ENCODE measurements around the gene LTA.

The LTA gene, protein sequence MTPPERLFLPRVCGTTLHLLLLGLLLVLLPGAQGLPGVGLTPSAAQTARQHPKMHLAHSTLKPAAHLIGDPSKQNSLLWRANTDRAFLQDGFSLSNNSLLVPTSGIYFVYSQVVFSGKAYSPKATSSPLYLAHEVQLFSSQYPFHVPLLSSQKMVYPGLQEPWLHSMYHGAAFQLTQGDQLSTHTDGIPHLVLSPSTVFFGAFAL

DNA sequence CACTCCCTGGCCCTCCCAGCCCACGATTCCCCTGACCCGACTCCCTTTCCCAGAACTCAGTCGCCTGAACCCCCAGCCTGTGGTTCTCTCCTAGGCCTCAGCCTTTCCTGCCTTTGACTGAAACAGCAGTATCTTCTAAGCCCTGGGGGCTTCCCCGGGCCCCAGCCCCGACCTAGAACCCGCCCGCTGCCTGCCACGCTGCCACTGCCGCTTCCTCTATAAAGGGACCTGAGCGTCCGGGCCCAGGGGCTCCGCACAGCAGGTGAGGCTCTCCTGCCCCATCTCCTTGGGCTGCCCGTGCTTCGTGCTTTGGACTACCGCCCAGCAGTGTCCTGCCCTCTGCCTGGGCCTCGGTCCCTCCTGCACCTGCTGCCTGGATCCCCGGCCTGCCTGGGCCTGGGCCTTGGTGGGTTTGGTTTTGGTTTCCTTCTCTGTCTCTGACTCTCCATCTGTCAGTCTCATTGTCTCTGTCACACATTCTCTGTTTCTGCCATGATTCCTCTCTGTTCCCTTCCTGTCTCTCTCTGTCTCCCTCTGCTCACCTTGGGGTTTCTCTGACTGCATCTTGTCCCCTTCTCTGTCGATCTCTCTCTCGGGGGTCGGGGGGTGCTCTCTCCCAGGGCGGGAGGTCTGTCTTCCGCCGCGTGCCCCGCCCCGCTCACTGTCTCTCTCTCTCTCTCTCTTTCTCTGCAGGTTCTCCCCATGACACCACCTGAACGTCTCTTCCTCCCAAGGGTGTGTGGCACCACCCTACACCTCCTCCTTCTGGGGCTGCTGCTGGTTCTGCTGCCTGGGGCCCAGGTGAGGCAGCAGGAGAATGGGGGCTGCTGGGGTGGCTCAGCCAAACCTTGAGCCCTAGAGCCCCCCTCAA is at the start of gene LTA:
LTA (plus strand) TSS at position 249 of the 871 bp plus-strand sequence; CDS start at position 703, 454 bp downstream.
- DNase-seq = no peak

DNA sequence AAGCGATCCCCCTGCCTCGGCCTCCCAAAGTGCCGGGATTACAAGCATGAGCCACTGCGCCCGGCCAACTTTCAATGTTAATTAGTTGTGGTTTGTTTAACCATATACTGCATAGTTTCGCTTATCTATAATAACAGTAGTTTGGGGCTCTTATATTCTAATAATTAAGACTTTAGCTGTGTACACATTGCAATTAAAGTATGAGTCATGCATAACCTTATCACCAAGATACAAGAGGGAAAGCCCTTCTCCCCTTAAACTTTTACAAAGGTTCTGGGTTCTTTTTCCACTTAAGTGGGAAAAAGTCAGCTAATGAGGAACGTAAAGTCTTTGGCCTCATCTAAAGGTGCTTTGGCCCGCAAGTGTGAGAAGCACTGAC is 46.5 kb upstream of the LTA start:
- no peak for DNase-seq

DNA sequence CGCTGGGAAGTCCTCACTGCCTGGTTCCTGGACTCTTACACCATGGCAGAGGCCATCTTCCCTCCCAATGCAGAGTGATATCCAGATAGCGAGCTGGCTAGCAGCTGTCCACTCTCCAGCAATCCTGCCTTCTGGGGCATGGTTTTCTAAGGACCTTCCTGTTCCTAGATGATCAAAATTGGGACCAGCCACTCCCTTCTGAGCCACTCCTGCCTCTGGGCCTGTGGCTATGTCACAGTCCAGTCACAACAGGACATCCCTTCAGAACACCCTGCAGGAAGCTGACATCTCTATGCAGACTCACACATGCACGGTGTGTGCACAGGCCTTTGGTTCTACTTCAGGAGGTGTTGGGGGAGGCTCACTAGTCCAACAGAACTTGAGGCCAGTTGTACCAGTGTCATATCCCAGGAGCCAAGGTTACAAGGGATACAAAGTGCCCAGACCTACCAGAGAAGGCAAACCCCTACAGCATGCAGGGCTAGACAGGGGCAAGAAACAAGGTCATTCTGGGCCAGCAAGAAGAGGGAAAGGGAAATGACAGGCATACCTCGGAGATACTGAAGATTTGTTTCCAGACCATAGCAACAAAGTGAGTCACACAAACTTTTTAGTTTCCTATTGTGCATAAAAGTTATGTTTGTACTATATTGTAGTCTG is 46.0 kb upstream of the LTA start:
- no peak for DNase-seq

DNA sequence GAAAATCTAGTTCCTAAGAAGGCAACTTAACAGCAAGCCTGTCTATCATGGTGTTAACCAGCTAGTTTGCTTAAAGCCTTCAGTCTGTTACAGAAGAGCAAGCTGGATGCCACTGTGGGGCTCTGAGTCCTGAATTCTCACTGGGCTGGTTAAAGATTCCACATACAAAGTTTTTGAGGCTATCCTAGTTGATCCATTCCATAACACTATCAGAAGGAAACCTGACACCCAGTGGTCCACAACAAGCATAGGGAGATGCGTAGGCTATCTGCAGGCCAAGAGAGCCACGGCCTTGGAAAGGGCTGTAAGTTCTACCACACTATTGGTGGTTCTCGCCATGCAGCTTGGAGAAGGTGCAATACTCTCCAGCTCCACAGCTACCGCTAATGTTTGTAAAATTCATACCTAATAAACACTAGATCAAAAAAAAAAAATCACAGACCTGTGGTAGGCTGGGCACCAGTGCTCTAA is 43.7 kb upstream of the LTA start:
- no peak for DNase-seq

DNA sequence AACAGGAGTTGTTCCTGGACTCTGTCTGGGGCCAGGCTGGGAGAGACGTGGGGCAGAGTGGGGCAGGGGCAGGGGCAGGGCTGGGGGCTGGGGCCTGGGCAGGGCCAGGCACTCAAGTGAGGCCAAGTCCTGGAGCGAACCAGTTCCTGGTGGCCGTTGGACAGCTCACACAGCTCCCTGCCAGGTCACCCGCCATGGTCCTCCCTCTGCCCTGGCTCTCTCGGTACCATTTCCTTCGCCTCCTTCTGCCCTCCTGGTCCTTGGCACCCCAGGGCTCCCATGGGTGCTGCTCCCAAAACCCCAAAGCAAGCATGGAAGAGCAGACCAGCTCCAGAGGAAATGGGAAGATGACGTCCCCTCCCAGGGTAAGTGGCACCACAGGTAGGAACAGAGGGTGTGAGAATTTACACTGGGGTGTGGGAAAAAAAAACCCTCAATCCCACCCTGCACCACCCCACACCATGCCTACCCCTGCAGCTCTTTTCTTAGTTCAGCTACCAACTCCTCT is 43.2 kb upstream of the LTA start, which contains the start of gene MCCD1:
MCCD1 (plus strand) TSS at position 142 of the 508 bp plus-strand sequence; CDS start at position 195, 53 bp downstream.
- no peak for DNase-seq

DNA sequence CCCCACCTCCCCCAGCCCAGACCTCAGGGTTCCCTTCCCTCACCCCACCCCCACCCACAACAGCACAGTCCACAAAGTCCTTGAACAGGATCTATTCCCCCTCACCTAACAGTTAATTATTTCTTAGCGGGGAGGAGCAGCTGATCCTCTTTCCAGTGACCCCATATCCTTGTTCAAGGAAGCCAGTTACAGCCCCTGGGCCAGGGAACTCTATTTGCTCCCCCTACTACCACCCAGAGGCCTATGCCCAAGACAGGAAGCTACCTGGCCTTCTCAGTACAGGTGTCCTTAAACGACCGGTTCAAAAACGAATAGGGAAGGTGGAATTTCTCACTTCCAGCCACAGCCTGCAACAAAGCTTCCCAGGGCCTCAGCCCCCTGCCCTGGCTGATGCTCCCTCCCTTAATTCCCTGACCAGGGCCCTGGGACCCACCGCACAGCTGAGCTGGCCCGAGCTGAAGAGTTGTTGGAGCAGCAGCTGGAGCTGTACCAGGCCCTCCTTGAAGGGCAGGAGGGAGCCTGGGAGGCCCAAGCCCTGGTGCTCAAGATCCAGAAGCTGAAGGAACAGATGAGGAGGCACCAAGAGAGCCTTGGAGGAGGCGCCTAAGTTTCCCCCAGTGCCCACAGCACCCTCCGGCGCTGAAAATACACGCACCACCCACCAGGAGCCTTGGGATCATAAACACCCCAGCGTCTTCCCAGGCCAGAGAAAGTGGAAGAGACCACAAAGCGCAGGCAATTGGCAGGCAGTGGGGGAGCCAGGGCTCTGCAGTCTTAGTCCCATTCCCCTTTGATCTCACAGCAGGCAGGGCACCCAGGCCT is 42.5 kb upstream of the LTA start:
- no peak for DNase-seq

DNA sequence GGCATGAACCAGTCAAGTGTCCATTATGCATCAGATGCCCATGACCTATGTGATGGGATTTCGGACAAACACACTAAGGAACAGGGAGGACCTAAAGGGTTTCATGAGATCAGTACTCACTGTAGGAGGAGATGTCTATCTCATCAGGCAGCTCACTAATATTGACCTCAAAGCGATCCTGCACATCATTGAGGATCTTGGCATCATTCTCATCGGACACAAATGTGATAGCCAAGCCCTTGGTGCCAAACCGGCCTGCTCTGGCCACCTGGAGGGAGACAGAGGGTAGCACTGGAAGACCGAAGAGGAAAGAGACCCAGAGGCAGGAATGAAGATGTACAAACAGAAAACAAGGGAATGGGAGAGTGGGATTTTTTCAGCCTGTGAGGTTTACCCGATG is 41.4 kb upstream of the LTA start:
- no peak for DNase-seq

DNA sequence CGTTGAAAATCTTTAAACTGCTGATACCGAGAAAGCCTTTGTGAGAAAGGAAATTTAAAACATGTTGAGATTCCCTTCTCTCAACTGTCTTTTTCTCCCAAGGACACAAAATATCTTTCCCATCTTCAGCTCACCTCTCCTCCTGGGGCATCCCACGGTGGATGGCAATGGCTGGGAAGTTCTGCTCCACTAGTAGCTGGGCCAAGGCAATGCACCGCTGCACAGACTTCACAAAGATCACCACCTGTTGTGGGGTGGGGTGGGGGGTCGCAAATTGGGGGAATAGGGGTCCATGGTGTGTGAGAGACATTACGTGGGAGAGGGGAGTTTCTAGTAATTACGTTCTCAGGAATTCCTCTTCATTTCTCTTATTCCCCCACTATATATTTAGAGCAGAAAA is 40.9 kb upstream of the LTA start:
- DNase-seq = no peak

DNA sequence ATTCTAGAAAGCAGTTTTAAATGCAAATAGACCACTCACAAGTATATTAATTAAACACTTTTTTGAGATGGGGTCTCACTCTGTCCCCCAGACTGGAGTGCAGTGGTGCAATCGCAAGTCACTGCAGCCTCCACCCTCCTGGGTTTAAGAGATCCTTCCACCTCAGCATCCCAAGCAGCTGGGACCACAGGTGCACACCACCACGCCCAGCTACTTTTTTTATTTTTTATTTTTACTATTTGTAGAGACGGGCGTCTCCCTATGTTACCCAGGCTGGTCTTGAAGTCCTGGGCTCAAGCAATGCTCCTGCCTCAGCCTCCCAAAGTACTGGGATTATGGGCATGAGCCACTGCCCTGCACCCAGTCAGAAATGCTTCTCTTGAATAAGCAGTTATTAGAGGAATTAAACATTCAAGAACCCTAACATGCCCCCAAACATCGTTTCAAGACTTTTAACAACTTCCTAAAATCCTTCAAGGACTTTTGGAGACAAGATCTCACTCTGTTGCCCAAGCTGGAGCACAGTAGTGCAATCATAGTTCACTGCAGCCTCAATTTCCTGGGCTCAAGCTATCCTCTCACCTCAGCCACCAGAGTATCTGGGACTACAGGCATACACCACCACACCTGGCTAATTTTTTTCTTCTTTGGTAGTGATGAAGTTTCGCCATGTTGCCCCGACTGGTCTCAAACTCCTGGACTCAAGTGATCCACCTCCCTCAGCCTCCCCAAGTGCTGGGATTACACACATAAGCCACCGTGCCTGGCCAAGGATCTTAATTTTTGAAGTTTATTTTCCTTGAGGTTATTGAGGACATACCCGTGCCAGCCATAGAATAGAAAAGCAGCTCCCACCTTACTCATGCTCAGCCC is 40.1 kb upstream of the LTA start:
- no peak for DNase-seq

DNA sequence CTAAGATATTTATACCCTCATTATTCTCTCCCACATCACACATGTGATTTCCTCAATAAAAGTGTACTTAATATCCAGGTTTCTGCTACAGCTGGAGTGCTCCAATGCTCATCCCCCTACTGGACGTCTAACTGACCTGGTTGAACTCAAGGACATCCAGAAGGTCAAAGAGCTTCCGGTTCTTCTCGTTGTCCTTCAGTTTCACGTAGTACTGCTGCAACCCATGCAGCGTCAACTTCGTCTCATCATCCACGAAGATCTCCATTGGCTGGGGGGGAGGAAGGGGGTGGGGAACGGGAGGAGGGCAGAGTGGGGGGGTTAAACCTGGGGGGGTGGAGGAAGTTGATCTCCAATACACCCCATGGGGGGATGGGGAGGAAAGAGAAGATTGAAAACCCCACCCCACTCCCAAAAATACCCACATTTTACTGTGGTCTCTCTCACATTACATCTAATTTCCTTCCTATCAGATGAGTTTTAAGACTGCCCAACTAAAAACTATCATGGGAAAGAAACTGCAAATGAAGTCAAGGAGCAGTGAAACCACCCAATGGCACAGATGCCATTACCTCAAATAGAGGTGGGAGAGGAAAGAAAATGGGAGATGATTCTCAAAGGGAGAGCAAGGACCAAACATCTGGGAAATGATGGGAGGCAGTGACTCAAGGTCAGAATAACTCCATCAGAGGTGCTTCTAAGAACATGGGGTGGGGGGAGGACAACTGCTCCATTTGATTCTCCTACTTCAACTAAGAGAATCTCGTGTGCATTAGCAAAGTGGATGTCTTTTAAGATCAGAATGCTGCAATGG is 39.2 kb upstream of the LTA start:
- no peak for DNase-seq

DNA sequence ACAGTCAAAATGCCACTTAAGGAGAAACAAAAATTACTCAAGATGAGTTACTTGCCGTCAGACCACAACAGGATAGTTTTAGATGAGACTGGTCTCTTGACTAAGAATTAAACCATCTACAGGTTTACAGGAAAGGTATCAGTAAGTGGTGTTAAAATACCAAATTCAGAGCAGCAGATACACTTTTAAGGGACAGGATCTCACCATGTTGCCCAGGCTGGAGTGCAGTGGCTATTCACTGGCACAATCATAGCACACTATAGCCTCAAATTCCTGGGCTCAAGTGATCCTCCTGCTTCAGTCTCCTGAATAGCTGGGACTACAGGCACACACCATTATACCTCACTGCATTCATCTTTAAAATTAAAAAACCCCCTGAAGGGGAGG is 38.6 kb upstream of the LTA start:
- DNase-seq = no peak

DNA sequence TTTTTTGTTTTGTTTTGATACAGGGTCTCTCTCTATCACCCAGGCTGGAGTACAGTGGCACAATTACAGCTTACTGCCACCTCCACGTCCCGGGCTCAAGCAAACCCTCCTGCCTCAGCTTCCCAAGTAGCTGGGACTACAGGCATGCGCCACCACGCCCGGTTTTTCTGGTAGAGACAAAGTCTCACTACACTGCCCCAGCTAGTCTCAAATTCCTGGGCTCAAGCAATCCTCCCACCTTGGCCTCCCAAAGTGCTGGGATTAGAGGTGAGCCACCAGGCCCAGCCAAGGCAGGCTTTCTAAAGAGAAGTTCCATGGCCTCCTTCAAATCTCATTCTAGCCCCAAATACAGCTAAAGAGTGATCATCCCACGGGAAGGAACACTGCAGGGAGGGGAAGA is 38.1 kb upstream of the LTA start:
- DNase-seq = no peak

DNA sequence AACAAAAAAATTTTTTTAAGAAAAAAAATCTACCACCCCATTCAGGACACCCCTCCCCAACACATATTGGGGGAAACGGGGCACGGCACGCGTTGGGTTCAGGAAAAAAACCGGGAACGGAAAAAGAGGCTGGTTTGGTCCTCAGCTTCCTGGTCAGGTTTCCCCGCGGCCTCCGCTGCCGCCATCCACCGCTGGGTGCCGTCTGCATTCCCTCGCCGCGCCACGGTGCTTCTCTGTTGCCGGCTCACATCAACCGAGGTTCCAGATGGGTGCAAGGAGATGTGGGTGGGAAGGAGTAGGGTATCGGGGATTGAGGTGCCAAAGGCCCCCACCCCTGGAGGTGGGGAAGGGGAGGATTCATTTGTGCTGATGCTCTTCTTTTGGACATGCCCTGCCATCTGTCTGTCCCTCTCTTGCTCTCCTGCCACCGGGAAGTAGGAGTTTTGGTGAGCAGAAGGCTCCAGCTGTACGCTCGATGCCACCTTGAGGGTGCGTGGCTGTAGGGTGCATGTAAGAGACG is 37.5 kb upstream of the LTA start:
- DNase-seq = no peak

DNA sequence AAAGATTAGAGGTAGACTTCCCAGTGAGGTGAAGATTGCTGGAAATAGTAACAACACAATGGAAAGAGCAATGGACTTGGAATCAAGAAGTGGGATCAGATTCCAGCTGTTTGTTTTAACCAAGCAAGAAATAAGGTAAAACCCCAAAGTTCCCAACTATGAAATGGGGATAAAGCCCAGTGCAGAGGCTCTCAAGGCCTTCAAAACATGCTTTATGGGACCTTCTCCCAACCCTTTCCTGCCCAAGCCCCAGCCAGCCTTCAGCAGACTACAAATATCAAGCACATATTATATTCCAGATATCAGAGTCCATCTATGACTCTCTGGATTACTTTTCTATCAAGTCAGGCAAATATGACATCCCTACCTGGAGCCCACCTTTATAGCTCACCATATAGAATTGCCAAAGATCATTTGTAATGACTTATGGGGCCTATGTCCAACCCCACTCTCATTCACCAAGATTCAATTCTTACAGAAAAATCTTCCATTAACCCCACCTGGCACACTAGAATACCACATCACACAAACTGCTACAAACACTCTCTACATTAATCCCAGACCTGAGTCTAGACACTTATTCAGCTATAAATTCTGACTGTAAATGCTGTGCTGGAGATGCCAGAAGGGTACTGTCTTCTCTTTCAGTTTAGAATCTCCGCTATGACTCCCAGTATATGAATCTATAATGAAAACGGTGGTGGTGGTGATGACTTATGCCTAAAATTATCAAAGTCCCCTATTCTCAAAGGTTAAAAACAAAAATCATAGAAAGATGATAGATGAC is 36.4 kb upstream of the LTA start:
- no peak for DNase-seq

DNA sequence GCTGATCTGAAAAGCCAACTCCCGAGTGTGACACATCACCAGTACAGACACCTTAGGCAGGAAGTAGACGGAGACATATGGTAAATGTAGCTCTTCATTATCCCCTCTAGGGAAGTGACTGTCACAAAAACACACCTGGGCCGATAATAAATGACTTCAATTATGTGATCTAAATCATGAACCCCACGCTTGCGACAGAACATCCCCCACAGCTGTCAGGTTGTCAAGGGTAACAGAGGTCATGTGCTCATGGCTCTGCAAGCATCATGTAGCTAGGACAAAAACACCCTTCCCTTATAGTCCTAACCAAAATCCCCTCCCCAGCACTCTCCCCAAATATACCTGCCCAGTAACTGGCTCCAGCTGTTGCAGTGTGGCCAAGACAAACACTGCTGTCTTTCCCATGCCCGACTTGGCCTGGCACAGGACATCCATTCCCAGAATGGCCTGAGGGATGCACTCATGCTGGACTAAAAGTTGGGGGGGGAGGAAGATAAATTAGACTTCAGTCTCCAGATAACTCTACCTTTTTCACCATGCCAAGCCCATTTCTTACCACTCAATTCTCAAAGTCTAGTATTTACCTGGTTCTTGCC is 33.2 kb upstream of the LTA start:
- DNase-seq = no peak

DNA sequence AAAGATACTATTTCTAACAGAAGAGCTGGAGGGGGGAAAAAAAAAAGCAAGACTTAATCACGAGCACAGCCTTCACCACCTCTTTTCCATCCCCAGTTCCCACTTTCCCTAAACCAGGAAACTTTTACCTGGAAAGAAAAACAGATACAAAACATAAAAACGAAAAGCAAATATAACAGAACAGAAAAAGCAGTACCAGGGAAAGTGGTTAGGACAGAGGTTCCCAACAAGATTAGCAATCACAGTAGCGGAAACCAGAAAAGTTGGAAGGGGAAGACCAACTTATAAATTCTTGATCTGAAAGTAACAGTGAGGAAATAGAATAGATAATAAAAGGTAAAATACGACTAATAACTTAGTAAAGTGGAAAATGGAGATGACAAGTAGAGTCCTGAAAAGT is 31.4 kb upstream of the LTA start:
- DNase-seq = no peak

DNA sequence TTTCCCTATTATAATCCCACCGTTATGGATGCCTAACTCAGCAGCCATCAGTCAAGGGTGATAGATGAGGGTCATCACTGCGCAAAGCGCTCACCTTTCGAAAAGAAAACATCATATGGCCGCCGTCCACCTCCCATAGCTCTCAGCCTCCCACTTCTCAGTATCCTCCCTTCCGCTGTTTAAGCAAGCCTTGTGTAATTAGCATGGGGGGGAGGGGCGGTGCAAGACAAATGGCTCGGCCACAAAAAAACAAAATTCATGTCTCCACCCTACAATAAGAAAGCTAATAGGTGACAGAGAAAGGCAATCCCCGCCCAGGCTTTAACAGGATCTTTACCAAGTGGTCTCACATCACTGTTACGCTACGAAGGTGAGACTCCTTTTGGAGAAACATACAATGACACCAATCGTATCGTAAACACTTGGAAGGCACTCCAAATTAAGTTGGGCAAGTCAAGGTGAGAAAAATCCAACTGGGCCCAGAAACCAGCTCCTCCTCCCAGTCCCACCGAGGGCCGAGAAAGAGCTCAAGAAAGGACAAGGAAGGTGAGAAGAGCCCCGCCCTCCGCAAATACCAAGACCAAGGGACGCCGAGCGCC is 30.9 kb upstream of the LTA start:
- DNase-seq = no peak

DNA sequence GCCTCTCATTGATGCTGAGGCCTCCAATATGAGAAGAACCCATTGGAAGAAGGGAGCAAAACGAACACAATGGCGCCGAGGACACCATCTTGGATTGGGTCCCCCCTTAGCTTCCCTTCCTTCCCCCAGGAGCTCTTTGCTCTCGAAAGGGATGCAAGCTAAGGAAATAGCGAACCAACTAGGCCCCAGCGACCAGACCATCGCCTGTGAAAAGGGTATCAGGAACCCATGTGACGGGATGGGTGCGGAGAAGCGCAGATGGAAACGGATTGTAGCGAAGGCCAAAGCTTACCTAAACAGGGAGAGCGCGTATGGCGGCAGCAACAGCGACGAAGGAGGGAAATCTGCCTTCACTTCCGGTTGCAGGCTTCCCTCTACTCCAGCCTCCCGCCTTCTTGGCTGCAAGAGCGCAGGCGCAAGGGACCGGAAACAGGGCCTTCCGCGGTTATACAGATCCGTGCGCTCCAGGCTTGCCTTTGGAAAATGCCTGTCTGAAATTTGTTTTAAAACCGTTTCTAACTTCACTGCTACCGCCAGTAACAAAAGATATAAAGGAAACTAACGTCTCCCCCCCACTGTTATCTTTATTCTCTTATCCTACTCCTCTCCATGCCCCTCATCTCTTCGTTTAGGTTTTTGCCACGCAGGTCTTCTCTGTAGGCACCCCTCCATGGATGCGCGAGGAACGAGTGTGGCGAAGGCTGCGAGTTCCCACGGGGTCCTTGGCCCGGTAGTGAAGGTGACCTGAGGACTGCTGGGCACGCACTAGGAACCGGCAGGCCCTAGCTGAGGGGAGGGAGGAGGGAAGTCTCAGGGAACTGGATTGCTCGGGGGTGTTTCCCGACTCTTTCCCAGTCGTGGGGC is 30.2 kb upstream of the LTA start, which contains the start of gene DDX39B:
DDX39B (minus strand) TSS at position 346 of the 864 bp plus-strand sequence. CDS start 1,471 bp downstream, outside the sequence.
- DNase-seq = peak; percentile 99
